Upper lobe of left lung (tissue), 6 donors: ENCODE measurements around the gene SGCE. TPM values are rescaled to one million over a fixed set of nuclear protein-coding genes. Genes with fewer than 3 reads are reported as not detected.

Experiments
- ATAC-seq, 2 donors: fragments of 200-7000 bp; cut with Tn5 transposase; one replicate each; pipeline ENCODE4 v1.9.1; 2022; ENCODE audit warnings: mild to moderate bottlenecking in 2 of 2, moderate library complexity in 2 of 2; ENCODE audit not compliant: low FRiP score in 2 of 2
- DNase-seq, 2 donors: peaks; one replicate each; pipeline ENCODE4 v3.0.0-alpha.2; 2019 to 2020
- H3K27ac ChIP-seq, 4 donors: fragments of 200-600 bp; sonication (generic); one replicate each; pipeline ENCODE4 v1.5.1; 2016 to 2019
- H3K27me3 ChIP-seq, 4 donors: fragments of 200-600 bp; sonication (generic); one replicate each; pipeline ENCODE4 v1.5.1; 2017 to 2019
- H3K36me3 ChIP-seq, 4 donors: fragments of 200-600 bp; sonication (generic); one replicate each; pipeline ENCODE4 v1.5.1; 2016 to 2019
- H3K4me1 ChIP-seq, 4 donors: fragments of 200-600 bp; sonication (generic); one replicate each; pipeline ENCODE4 v1.5.1; 2018 to 2019
- H3K4me3 ChIP-seq, 4 donors: fragments of 200-600 bp; sonication (generic); one replicate each; pipeline ENCODE4 v1.5.1; 2017 to 2019; ENCODE audit warnings: mild to moderate bottlenecking in 2 of 4, moderate library complexity in 1 of 4
- H3K9me3 ChIP-seq, 4 donors: fragments of 200-600 bp; sonication (generic); one replicate each; pipeline ENCODE4 v1.5.1; 2018 to 2019
- CTCF ChIP-seq, 6 experiments: fragments of 450-650 bp in 4 of 6; fragments of 200-600 bp in 2 of 6; sonication (generic) in 2 of 6; IDR thresholded peaks; one replicate each; pipeline ENCODE4 v1.5.1; 2016 to 2019; ENCODE audit warnings: antibody characterized with exemption in 6 of 6
- EP300 ChIP-seq, 4 donors: sonication (generic); formaldehyde crosslinking; IDR thresholded peaks; one replicate each; pipeline ENCODE4 v1.5.1; 2017; ENCODE audit warnings: antibody characterized with exemption in 4 of 4, control low read depth in 2 of 4
- POLR2A ChIP-seq, 4 donors: fragments of 450-650 bp; IDR thresholded peaks; one replicate each; pipeline ENCODE4 v1.5.1; 2016 to 2017; ENCODE audit warnings: antibody characterized with exemption in 4 of 4, mild to moderate bottlenecking in 2 of 4
- POLR2AphosphoS5 ChIP-seq, 2 donors: sonication (generic); formaldehyde crosslinking; IDR thresholded peaks; one replicate each; pipeline ENCODE4 v1.5.1; 2017; ENCODE audit warnings: antibody characterized with exemption in 2 of 2
- WGBS, 2 donors: methylation state at CpG; one replicate each; pipeline ENCODE4 v1.1.5; 2017 to 2018; 5-methylcytosine and 5-hydroxymethylcytosine counted together
- total RNA-seq, 6 donors: library from RNA; depleted of rRNA in 4 of 6; stranded (reverse); fragments of >200 nt in 4 of 6; gene quantifications; one replicate each; pipeline versions ENCODE4 v1.1.0 to v1.2.1, GENCODE V29; 2016 to 2021
- donor health status: DM: no; HTN: no; CAD: no; lungs with moderate emphysema.
- donor health status: DM: no; HTN: yes; CAD: no; lungs with severe emphysema.

SGCE gene
- total RNA-seq, 6 donors from 2014 or later: 42.8 to 136 (median 68.1) TPM

GRCh38 chr7:94698275-94698674 lies 42.3 kb upstream of the SGCE start:
- H3K9me3 ChIP-seq: no peaks in the 10 kb centered on the region
- TF ChIP-seq POLR2AphosphoS5 (IDR thresholded peaks at IDR 0.05): no peak
- TF ChIP-seq EP300 (IDR thresholded peaks at IDR 0.05): no peak
- TF ChIP-seq CTCF (IDR thresholded peaks at IDR 0.05): no peak
- TF ChIP-seq POLR2A (IDR thresholded peaks at IDR 0.05): no peak
- no peaks in the 10 kb centered on the region for H3K27me3 ChIP-seq
- no peaks in the 10 kb centered on the region for H3K4me1 ChIP-seq
- no peak overlapping the region for H3K27ac ChIP-seq
- H3K36me3 ChIP-seq: no peaks in the 10 kb centered on the region
- 58 to 71% methylated on average over 2 of the region's 2 CpGs for WGBS, 2 donors
- DNase-seq (no peak), ATAC-seq (peak in 1 of 2 donors; percentile 66)
- no peak overlapping the region for H3K4me3 ChIP-seq

- peak in 1 of 2 donors; percentile 39 for TF ChIP-seq POLR2AphosphoS5 (IDR thresholded peaks at IDR 0.05)
- TF ChIP-seq EP300 (IDR thresholded peaks at IDR 0.05): no peak
- no peak for TF ChIP-seq CTCF (IDR thresholded peaks at IDR 0.05)
- no peak for TF ChIP-seq POLR2A (IDR thresholded peaks at IDR 0.05)
- H3K36me3 ChIP-seq: no peaks in the 10 kb centered on the region
- H3K27me3 ChIP-seq: no peaks in the 10 kb centered on the region
- no peaks in the 10 kb centered on the region for H3K9me3 ChIP-seq
- peak in 1 of 2 donors; percentile 94 for ATAC-seq
- WGBS, 2 donors: 75 to 86% methylated on average over 1 of the region's 1 CpG
- H3K4me1 ChIP-seq: no peaks in the 10 kb centered on the region
- no peak overlapping the region for H3K4me3 ChIP-seq
- no peak overlapping the region for H3K27ac ChIP-seq
- DNase-seq: peak in 1 of 2 donors; percentile 52
Measured at GRCh38 chr7:94697035-94697974, 41.4 kb upstream of the SGCE start.

- Histone ChIP-seq H3K27ac (no peak overlapping the region), H3K4me1 (no peaks in the 10 kb centered on the region), H3K4me3 (no peak overlapping the region), H3K27me3 (no peaks in the 10 kb centered on the region), H3K36me3 (no peaks in the 10 kb centered on the region), H3K9me3 (no peaks in the 10 kb centered on the region)
- TF ChIP-seq POLR2AphosphoS5 (IDR thresholded peaks at IDR 0.05) (no peak), CTCF (IDR thresholded peaks at IDR 0.05) (no peak), POLR2A (IDR thresholded peaks at IDR 0.05) (no peak), EP300 (IDR thresholded peaks at IDR 0.05) (no peak)
- ATAC-seq (no peak), DNase-seq (no peak)
- WGBS, 2 donors: 59% methylated on average over 2 of the region's 2 CpGs; no CpG with 5 or more reads in 1 of the 2 donors
Measured at GRCh38 chr7:94687810-94688209, 31.9 kb upstream of the SGCE start.

DNA sequence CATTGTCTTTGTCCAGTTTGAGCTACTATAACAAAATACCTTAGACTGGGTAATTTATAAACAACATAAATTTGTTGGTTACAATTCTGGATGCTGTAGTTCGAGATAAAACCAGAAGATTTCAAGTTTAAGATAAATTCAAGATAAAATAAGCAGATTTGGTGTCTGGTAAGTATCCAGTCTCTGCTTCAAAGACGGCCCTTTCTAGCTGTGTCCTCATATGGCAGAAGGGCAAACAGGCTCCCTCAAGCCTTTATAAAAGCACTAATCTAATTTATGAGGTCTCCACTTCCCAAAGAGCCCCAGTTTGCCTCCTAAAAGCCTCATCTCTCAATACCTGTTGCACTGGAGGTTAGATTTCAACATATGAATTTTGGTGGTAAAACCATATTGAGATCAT lies 31.1 kb upstream of the SGCE start:
- Histone ChIP-seq H3K4me1 (no peaks in the 10 kb centered on the region), H3K27me3 (no peaks in the 10 kb centered on the region), H3K9me3 (no peaks in the 10 kb centered on the region), H3K27ac (no peak overlapping the region), H3K36me3 (no peaks in the 10 kb centered on the region), H3K4me3 (no peak overlapping the region)
- 71 to 89% methylated on average over 2 of the region's 2 CpGs for WGBS, 2 donors
- DNase-seq (no peak), ATAC-seq (no peak)
- TF ChIP-seq EP300 (IDR thresholded peaks at IDR 0.05) (no peak), CTCF (IDR thresholded peaks at IDR 0.05) (no peak), POLR2AphosphoS5 (IDR thresholded peaks at IDR 0.05) (no peak), POLR2A (IDR thresholded peaks at IDR 0.05) (no peak)
